GM19328 (cell line): ENCODE data around the gene AVPR2.

Source experiments
- ATAC-seq: cut with Tn5 transposase; IDR thresholded peaks from one replicate; pipeline ENCODE4 v1.9.1; 2021; ENCODE audit warnings: mild to moderate bottlenecking, moderate library complexity; ENCODE audit not compliant: unreplicated experiment

AVPR2 gene

GRCh38 chrX:153870791-153871360, 33.6 kb upstream of the AVPR2 start:
- ATAC-seq = no peak

DNA sequence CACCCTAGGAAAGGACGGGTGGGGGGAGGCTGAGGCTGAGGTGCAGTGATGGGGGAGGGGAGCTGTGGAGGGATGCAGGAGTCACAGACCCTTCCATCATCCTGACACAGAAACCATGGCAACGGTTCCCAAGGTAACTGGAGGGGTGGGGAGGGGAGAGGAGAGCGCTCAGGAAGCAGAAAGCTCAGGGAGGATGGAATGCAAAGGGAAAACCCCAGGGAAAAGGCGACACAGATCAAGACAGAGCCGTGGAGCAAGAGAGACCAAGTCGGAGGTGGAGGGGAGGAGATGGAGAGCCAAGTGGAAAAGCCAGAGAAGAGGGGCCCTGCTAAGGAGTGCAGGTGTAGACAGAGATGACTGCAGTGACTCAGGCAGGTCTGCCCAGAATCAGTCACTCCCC, 33.0 kb upstream of the AVPR2 start:
- no peak for ATAC-seq

GRCh38 chrX:153871946-153872878, 32.3 kb upstream of the AVPR2 start:
- ATAC-seq = no peak

GRCh38 chrX:153873282-153874084, 31.0 kb upstream of the AVPR2 start:
- ATAC-seq = no peak

- no peak for ATAC-seq
Measured at GRCh38 chrX:153874085-153874365, 30.4 kb upstream of the AVPR2 start.

GRCh38 chrX:153874366-153875125, 29.9 kb upstream of the AVPR2 start:
- no peak for ATAC-seq

- ATAC-seq = no peak
Measured at GRCh38 chrX:153875391-153876111, 28.9 kb upstream of the AVPR2 start.

- no peak for ATAC-seq
Measured at GRCh38 chrX:153876112-153876491, 28.4 kb upstream of the AVPR2 start.

DNA sequence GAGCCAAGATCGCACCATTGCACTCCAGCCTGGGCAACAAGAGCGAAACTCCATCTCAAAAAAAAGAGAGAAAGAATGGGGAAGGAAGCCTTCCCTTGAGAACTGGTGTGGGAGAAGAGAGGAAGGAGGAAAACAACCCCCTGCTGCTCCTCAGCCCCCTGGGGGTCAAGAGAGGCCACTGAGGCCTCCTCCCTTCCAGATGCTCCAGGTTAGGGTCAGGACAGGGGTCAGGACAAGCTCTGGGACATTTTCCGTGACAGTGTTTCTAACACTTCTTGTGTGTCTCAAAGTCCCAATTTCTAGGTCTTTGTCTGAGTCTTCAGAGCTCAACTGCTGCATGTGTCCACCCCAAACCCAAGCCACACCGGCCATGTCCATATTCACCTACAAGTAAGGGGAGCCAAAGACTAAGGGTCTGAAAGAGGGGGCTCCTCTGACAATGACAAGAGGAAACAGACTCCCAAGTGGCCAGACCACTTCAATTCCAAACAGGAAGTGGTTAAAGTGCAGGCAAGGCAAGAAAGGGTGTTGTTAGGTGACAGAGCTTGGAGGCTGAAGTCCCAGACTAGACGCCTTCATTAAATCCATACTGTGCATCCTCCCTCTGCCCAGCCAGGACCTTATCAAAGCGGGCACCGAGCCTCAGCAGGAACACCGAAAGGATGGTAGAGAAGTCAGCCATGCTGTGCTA, 26.8 kb upstream of the AVPR2 start:
- ATAC-seq = no peak

DNA sequence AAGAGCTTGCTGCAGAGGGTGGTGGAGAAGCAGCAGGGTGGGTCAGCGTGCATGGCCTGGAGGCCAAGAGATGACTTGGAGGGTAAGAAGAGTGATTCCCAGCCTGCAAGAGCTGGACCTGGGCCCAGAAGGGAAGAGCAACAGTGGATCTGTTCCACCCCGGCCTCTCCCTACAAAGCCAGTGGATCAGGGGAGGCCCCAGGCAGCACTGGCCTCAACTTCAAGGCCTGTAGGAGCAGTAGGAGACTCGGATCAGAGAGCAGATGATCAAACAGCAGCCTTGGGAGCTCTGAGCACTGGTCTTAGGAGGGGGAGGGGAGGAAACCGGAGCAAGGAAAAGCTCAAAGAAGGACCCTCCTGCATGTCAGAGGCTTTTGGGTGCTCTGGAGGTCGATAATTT, 26.1 kb upstream of the AVPR2 start:
- ATAC-seq = no peak

DNA sequence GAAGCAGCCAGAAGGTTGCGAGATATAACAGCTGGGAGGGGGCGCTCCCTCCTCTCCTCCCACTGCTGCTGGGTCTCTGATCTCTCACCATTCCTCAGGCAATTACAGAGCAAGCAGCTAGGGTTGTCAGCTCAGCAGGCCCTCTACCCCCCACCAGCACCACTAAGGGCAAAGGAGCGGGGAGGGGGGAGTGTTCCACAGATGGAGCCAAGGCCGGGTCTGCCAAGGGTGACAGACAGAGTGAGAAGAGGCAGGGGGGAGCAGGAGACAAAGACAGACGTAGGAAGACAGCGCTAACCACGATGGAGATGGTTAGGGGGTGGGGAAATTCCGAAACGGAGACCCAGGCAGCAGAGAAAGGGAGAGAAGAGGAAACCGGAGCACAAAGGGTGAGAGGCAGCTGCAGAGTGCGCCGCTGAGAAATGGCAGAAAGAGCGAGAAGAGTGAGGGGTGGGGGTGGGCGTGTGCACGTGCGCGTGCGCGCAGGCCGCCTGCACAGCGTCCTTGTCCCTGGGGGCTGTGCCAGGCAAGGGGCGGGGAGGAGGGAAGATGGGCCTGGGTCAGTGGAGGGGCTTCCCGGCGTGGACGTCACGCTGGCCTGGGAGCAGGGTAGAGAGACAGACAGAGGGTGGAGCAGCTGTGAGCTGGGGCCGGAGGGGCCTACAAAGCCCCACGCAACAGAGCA, 25.4 kb upstream of the AVPR2 start:
- no peak for ATAC-seq

GRCh38 chrX:153879741-153880439, 24.6 kb upstream of the AVPR2 start:
- ATAC-seq = no peak

- no peak for ATAC-seq
Measured at GRCh38 chrX:153880440-153880815, 24.0 kb upstream of the AVPR2 start.

GRCh38 chrX:153881281-153881680, 23.2 kb upstream of the AVPR2 start:
- ATAC-seq = no peak

DNA sequence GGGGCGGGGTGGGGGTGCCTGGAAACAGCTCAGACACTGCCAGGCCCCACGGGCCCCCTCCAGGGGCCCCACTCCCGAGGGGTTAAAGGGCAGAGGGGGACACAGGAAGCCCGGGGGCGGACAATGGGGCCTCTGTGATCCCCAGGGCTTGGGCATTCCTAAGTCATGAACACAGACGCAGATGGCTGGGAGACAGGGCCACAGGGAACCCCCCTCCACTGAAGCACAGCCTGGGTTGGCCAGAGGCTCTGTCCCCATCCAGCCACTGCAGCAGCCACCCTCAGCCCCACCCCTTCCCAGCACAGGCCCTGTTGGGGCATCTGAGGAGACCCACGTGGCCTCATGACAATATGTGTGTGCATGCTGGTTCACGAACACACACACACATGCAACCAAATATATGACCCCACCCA, 22.4 kb upstream of the AVPR2 start:
- no peak for ATAC-seq

DNA sequence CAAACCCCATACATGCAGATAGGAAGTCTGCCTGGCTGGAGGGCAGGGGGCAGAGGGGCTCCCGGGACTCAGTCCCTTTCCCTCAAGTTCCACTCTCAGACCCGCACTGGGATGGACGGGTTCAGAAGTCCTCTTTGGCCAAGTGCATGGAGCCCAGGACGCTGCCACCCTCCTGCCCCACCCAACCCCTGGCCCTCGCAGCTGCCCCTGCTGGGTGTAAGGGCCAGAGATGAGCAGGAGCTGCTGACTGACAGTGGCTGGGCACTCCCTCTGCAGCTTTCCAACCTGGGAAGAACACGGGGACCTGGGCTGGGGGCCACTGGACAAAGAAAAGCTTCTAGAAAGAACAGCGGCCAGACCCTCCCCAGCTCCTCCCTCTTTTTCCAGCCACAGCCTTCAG, 21.9 kb upstream of the AVPR2 start:
- no peak for ATAC-seq

- no peak for ATAC-seq
Measured at GRCh38 chrX:153883163-153883843, 21.2 kb upstream of the AVPR2 start.

- no peak for ATAC-seq
Measured at GRCh38 chrX:153884136-153884535, 20.3 kb upstream of the AVPR2 start.
